ENCODE data around the gene SORCS2.
"Not testable (repeated sequence)": the region's sequence is repeated elsewhere in the genome, so short reads cannot be mapped to it uniquely, and the experiment has no call there.

DNA sequence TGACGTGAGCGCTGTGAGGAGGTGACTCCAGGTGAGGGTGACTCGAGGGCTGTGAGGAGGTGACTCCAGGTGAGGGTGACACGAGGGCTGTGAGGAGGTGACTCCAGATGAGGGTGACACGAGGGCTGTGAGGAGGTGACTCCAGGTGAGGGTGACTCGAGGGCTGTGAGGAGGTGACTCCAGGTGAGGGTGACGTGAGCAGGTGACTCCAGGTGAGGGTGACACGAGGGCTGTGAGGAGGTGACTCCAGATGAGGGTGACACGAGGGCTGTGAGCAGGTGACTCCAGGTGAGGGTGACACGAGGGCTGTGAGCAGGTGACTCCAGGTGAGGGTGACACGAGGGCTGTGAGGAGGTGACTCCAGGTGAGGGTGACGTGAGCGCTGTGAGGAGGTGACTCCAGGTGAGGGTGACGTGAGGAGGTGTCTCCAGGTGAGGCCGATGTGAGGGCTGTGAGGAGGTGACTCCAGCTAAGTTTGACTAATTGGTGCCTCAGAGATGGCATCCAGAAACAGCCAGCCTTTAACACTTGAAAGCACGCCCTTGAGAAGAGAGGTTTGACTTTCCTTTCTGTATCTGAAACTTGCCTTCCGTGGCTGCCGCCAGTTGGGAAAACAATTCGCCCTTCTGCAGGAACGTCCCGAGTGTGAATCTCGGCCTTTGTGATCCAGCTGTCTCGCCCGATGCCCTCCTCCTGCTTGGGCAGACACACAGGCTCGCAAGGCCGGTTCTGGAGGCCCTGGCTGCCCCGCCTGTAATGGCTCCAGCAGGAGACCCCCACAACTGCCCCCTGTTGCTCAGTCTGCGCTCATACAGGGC, 27.1 kb upstream of the SORCS2 start:
- TF ChIP-seq, protein P1, sequence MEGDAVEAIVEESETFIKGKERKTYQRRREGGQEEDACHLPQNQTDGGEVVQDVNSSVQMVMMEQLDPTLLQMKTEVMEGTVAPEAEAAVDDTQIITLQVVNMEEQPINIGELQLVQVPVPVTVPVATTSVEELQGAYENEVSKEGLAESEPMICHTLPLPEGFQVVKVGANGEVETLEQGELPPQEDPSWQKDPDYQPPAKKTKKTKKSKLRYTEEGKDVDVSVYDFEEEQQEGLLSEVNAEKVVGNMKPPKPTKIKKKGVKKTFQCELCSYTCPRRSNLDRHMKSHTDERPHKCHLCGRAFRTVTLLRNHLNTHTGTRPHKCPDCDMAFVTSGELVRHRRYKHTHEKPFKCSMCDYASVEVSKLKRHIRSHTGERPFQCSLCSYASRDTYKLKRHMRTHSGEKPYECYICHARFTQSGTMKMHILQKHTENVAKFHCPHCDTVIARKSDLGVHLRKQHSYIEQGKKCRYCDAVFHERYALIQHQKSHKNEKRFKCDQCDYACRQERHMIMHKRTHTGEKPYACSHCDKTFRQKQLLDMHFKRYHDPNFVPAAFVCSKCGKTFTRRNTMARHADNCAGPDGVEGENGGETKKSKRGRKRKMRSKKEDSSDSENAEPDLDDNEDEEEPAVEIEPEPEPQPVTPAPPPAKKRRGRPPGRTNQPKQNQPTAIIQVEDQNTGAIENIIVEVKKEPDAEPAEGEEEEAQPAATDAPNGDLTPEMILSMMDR (conservative IDR thresholded peaks at IDR 0.05; ENCODE audit: low read depth, low read length) = not testable (repeated sequence)
- not testable (repeated sequence) for TF ChIP-seq EZH2phosphoT487 (IDR thresholded peaks at IDR 0.05; ENCODE audit: borderline replicate concordance, low read length)

All from PC-3 (cell line).